GM23338 (cell line): ENCODE data around the gene SLC2A13. TPM values are rescaled to one million over a fixed set of nuclear protein-coding genes. Genes with fewer than 3 reads are reported as not detected.

Experiments used
- ATAC-seq: fragments of 200-7000 bp; cut with Tn5 transposase; 3 replicates; pipeline ENCODE4 v1.9.1; 2020
- DNase-seq: peaks from one replicate; pipeline ENCODE4 v3.0.0-alpha.2; 2015; ENCODE audit warnings: low spot score
- H2AFZ ChIP-seq: fragments of 200-600 bp; sonication (generic); 2 replicates; pipeline ENCODE4 v1.8.0; 2016; ENCODE audit warnings: antibody characterized with exemption, mild to moderate bottlenecking, moderate library complexity
- H3F3A ChIP-seq: fragments of 200-600 bp; sonication (generic); replicated peaks from 2 replicates; pipeline ENCODE4 v1.8.0; 2017; ENCODE audit warnings: antibody characterized with exemption, mixed run types, low read depth
- H3K27ac ChIP-seq: fragments of 200-600 bp; sonication (generic); 2 replicates; pipeline ENCODE4 v1.6.1; 2016; ENCODE audit warnings: low read depth
- H3K27me3 ChIP-seq: fragments of 200-600 bp; sonication (generic); 2 replicates; pipeline ENCODE4 v1.8.0; 2016; ENCODE audit warnings: mild to moderate bottlenecking, mixed run types, moderate library complexity; ENCODE audit not compliant: insufficient read depth
- H3K36me3 ChIP-seq: fragments of 200-600 bp; sonication (generic); 2 replicates; pipeline ENCODE4 v1.8.0; 2016; ENCODE audit warnings: mild to moderate bottlenecking; ENCODE audit not compliant: insufficient read depth
- H3K4me1 ChIP-seq: fragments of 200-600 bp; sonication (generic); 2 replicates; pipeline ENCODE4 v1.8.0; 2016; ENCODE audit warnings: mild to moderate bottlenecking, moderate library complexity; ENCODE audit not compliant: insufficient read depth
- H3K4me2 ChIP-seq: fragments of 200-600 bp; sonication (generic); 2 replicates; pipeline ENCODE4 v1.7.1; 2017; ENCODE audit warnings: mixed run types
- H3K4me3 ChIP-seq: fragments of 200-600 bp; sonication (generic); 2 replicates; pipeline ENCODE4 v1.6.1; 2016; ENCODE audit warnings: mixed run types
- H3K79me2 ChIP-seq: fragments of 200-600 bp; sonication (generic); replicated peaks from 2 replicates; pipeline ENCODE4 v1.8.0; 2017; ENCODE audit warnings: mild to moderate bottlenecking; ENCODE audit not compliant: insufficient read depth
- H3K9me2 ChIP-seq: fragments of 200-600 bp; sonication (generic); 2 replicates; pipeline ENCODE4 v1.8.0; 2017; ENCODE audit not compliant: insufficient read depth
- H4K20me1 ChIP-seq: fragments of 200-600 bp; sonication (generic); replicated peaks from 2 replicates; pipeline ENCODE4 v1.8.0; 2017; ENCODE audit warnings: mild to moderate bottlenecking; ENCODE audit not compliant: insufficient read depth
- H3K27ac Mint-ChIP-seq: 2 replicates; pipeline ENCODE4 v1.8.0; 2020; ENCODE audit warnings: inconsistent platforms, mild to moderate bottlenecking, moderate library complexity, mixed read lengths
- H3K27me3 Mint-ChIP-seq: 3 replicates; pipeline ENCODE4 v1.8.0; 2022; ENCODE audit warnings: low read depth, mild to moderate bottlenecking, moderate library complexity, mixed read lengths, inconsistent platforms; ENCODE audit not compliant: insufficient read depth, poor library complexity
- H3K36me3 Mint-ChIP-seq: 3 replicates; pipeline ENCODE4 v1.8.0; 2021; ENCODE audit warnings: low read depth, mild to moderate bottlenecking, inconsistent platforms, moderate library complexity, mixed read lengths
- H3K4me1 Mint-ChIP-seq: 3 replicates; pipeline ENCODE4 v1.8.0; 2020; ENCODE audit warnings: mild to moderate bottlenecking, inconsistent platforms, mixed read lengths
- H3K4me3 Mint-ChIP-seq: 3 replicates; pipeline ENCODE4 v1.8.0; 2021; ENCODE audit warnings: moderate library complexity, mild to moderate bottlenecking, inconsistent platforms, mixed read lengths
- H3K9me3 Mint-ChIP-seq: 3 replicates; pipeline ENCODE4 v1.8.0; 2020; ENCODE audit warnings: moderate library complexity, mild to moderate bottlenecking, inconsistent platforms, mixed read lengths
- EZH2 ChIP-seq: fragments of 200-600 bp; sonication (generic); IDR thresholded peaks from one replicate; pipeline ENCODE4 v1.8.0; 2017; ENCODE audit warnings: antibody characterized with exemption, mild to moderate bottlenecking, low read depth; ENCODE audit not compliant: unreplicated experiment
- JUNB ChIP-seq: IDR thresholded peaks from one replicate; pipeline ENCODE4 v1.6.1; 2016; ENCODE audit warnings: antibody characterized with exemption; ENCODE audit not compliant: unreplicated experiment
- ZNF114 ChIP-seq: fragments of 250-450 bp; sonication (Bioruptor Pico); IDR thresholded peaks from 2 replicates; pipeline ENCODE4 v1.5.0; 2020; ENCODE audit warnings: mild to moderate bottlenecking, moderate library complexity
- ZNF331 ChIP-seq: fragments of 250-450 bp; sonication (Bioruptor Pico); IDR thresholded peaks from 2 replicates; pipeline ENCODE4 v1.5.0; 2020; ENCODE audit warnings: low read depth, mild to moderate bottlenecking, moderate library complexity
- polyA plus RNA-seq: library from polyadenylated mRNA; unstranded; fragments of >200 nt; fragmentation: Nextera tagmentation; extraction: Ambion mirVana; gene quantifications from 2 replicates; pipeline ENCODE4 v1.2.1, GENCODE V29; 2016
- total RNA-seq: library from RNA; depleted of rRNA; stranded (reverse); fragments of >200 nt; shearing (Covaris generic); gene quantifications from 2 replicates; pipeline ENCODE4 v1.2.3, GENCODE V29; 2014
- TF ChIP-seq, protein P1 (sequence below): fragments of 250-450 bp; sonication (Bioruptor Pico); IDR thresholded peaks from 2 replicates; pipeline ENCODE4 v1.5.0; 2020; ENCODE audit warnings: mild to moderate bottlenecking, moderate library complexity
- TF ChIP-seq, protein P2 (sequence below): IDR thresholded peaks from 2 replicates; pipeline ENCODE4 v1.6.1; 2016; ENCODE audit warnings: antibody characterized with exemption

SLC2A13 gene
- total and polyA plus RNA-seq, 2 experiments from 2014 or later: 6.8 to 22.7 TPM

DNA sequence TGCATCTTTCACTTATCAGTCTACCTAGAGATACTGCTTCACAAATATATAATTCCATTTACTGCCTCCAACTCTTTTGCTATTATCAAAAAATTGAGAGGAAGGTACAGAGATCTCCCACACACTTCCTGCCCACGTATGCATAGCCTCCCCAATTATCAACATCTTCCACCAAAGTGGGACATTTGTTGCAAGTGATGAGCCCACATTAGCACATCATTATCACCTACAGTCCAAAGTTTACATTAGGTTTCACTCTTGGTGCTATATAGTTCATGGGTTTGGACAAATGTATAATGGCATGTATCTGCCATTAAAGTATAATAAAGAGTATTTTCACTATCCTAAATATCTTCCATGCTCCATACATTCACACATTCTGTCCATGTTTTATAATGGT, 66.3 kb downstream of the SLC2A13 start (continued):
- TF ChIP-seq, protein P1, sequence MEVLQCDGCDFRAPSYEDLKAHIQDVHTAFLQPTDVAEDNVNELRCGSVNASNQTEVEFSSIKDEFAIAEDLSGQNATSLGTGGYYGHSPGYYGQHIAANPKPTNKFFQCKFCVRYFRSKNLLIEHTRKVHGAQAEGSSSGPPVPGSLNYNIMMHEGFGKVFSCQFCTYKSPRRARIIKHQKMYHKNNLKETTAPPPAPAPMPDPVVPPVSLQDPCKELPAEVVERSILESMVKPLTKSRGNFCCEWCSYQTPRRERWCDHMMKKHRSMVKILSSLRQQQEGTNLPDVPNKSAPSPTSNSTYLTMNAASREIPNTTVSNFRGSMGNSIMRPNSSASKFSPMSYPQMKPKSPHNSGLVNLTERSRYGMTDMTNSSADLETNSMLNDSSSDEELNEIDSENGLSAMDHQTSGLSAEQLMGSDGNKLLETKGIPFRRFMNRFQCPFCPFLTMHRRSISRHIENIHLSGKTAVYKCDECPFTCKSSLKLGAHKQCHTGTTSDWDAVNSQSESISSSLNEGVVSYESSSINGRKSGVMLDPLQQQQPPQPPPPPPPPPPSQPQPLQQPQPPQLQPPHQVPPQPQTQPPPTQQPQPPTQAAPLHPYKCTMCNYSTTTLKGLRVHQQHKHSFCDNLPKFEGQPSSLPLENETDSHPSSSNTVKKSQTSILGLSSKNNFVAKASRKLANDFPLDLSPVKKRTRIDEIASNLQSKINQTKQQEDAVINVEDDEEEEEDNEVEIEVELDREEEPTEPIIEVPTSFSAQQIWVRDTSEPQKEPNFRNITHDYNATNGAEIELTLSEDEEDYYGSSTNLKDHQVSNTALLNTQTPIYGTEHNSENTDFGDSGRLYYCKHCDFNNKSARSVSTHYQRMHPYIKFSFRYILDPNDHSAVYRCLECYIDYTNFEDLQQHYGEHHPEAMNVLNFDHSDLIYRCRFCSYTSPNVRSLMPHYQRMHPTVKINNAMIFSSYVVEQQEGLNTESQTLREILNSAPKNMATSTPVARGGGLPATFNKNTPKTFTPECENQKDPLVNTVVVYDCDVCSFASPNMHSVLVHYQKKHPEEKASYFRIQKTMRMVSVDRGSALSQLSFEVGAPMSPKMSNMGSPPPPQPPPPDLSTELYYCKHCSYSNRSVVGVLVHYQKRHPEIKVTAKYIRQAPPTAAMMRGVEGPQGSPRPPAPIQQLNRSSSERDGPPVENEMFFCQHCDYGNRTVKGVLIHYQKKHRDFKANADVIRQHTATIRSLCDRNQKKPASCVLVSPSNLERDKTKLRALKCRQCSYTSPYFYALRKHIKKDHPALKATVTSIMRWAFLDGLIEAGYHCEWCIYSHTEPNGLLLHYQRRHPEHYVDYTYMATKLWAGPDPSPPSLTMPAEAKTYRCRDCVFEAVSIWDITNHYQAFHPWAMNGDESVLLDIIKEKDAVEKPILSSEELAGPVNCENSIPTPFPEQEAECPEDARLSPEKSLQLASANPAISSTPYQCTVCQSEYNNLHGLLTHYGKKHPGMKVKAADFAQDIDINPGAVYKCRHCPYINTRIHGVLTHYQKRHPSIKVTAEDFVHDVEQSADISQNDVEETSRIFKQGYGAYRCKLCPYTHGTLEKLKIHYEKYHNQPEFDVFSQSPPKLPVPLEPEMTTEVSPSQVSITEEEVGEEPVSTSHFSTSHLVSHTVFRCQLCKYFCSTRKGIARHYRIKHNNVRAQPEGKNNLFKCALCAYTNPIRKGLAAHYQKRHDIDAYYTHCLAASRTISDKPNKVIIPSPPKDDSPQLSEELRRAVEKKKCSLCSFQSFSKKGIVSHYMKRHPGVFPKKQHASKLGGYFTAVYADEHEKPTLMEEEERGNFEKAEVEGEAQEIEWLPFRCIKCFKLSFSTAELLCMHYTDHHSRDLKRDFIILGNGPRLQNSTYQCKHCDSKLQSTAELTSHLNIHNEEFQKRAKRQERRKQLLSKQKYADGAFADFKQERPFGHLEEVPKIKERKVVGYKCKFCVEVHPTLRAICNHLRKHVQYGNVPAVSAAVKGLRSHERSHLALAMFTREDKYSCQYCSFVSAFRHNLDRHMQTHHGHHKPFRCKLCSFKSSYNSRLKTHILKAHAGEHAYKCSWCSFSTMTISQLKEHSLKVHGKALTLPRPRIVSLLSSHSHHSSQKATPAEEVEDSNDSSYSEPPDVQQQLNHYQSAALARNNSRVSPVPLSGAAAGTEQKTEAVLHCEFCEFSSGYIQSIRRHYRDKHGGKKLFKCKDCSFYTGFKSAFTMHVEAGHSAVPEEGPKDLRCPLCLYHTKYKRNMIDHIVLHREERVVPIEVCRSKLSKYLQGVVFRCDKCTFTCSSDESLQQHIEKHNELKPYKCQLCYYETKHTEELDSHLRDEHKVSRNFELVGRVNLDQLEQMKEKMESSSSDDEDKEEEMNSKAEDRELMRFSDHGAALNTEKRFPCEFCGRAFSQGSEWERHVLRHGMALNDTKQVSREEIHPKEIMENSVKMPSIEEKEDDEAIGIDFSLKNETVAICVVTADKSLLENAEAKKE (CRISPR knock-in tag): no peak

DNA sequence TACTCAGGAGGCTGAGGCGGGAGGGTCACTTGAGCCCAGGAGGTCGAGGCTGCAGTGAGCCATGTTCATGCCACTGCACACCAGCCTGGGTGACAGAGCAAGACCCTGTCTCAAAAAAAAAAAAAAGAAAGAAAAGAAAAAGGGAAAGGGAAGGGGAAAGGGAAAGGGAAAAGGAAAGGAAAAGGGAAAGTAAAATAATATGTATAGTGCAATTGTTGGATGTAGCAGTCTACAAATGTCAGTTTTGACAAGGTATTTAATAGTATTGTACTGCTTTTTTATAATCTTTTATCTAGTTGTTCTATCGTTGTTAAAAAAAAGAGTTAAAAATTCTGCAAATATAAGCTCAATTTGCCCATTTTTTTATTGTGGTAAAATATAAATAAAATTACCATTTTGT, 67.3 kb downstream of the SLC2A13 start:
- no peak for TF ChIP-seq ZNF331
- no peak for TF ChIP-seq ZNF114
- TF ChIP-seq, protein P2, sequence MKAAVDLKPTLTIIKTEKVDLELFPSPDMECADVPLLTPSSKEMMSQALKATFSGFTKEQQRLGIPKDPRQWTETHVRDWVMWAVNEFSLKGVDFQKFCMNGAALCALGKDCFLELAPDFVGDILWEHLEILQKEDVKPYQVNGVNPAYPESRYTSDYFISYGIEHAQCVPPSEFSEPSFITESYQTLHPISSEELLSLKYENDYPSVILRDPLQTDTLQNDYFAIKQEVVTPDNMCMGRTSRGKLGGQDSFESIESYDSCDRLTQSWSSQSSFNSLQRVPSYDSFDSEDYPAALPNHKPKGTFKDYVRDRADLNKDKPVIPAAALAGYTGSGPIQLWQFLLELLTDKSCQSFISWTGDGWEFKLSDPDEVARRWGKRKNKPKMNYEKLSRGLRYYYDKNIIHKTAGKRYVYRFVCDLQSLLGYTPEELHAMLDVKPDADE: no peak
- TF ChIP-seq EZH2: no peak
- no peak for TF ChIP-seq JUNB
- TF ChIP-seq, protein P1 (CRISPR knock-in tag): no peak
- no peaks in the 10 kb centered on the region for H3K79me2 ChIP-seq
- H3K9me2 ChIP-seq: no peaks in the 10 kb centered on the region
- H3K27ac Mint-ChIP-seq: no peak overlapping the region
- H2AFZ ChIP-seq: no peak overlapping the region
- H3K9me3 Mint-ChIP-seq: no peaks in the 10 kb centered on the region
- no peaks in the 10 kb centered on the region for H3K27me3 ChIP-seq
- no peak overlapping the region for H3K4me3 Mint-ChIP-seq
- no peaks in the 10 kb centered on the region for H3F3A ChIP-seq
- no peaks in the 10 kb centered on the region for H3K36me3 ChIP-seq
- H3K27me3 Mint-ChIP-seq: peaks cover 1% of the 10 kb centered on the region
- peaks cover 15% of the 10 kb centered on the region for H3K4me1 ChIP-seq
- no peak for DNase-seq
- no peak overlapping the region for H3K4me2 ChIP-seq
- H3K27ac ChIP-seq: no peak overlapping the region
- peaks cover 15% of the 10 kb centered on the region for H3K4me1 Mint-ChIP-seq
- ATAC-seq: no peak
- H3K36me3 Mint-ChIP-seq: no peaks in the 10 kb centered on the region; the same call in 2 of the 3 replicates
- no peaks in the 10 kb centered on the region for H4K20me1 ChIP-seq
- no peak overlapping the region for H3K4me3 ChIP-seq
